Kidney (tissue), 14 donors: ENCODE results near the gene DOCK7. TPM values are rescaled to one million over a fixed set of nuclear protein-coding genes. Genes with fewer than 3 reads are reported as not detected.

Experiments used
- DNase-seq, 5 donors: peaks; one replicate each; pipeline ENCODE4 v3.0.0-alpha.2; 2013 to 2020
- FAIRE-seq: peaks from 2 replicates; lab custom pipeline; 2012; peaks lifted over from hg19 to GRCh38; lab: Jason Lieb, UNC
- H3K27ac ChIP-seq, 2 donors: one replicate each; pipeline ENCODE4 v1.7.0; 2013; ENCODE audit warnings: low read depth in 2 of 2, low read length in 2 of 2, inconsistent platforms in 1 of 2
- H3K27me3 ChIP-seq: one replicate; pipeline ENCODE4 v1.7.1; 2013; ENCODE audit warnings: low read length, inconsistent platforms; ENCODE audit not compliant: control insufficient read depth, insufficient read depth
- H3K36me3 ChIP-seq, 3 donors: one replicate each; pipeline versions ENCODE4 v1.7.0 to v1.7.1; 2013; ENCODE audit warnings: low read length in 3 of 3, control low read depth in 1 of 3, inconsistent platforms in 1 of 3; ENCODE audit not compliant: insufficient read depth in 3 of 3, control insufficient read depth in 2 of 3
- H3K4me1 ChIP-seq, 3 donors: one replicate each; pipeline versions ENCODE4 v1.7.0 to v1.7.1; 2013; ENCODE audit warnings: low read length in 3 of 3, inconsistent platforms in 1 of 3, low read depth in 1 of 3; ENCODE audit not compliant: control insufficient read depth in 2 of 3, insufficient read depth in 2 of 3
- H3K4me3 ChIP-seq, 3 donors: one replicate each; pipeline versions ENCODE4 v1.7.0 to v1.8.1; 2013; ENCODE audit warnings: low read length in 3 of 3, control low read depth in 1 of 3, inconsistent platforms in 1 of 3
- H3K9ac ChIP-seq, 3 donors: one replicate each; pipeline versions ENCODE4 v1.7.0 to v1.7.1; 2013; ENCODE audit warnings: low read length in 3 of 3, control low read depth in 1 of 3, inconsistent platforms in 1 of 3
- H3K9me3 ChIP-seq, 3 donors: one replicate each; pipeline versions ENCODE4 v1.7.0 to v1.7.1; 2013; ENCODE audit warnings: low read length in 3 of 3, control low read depth in 1 of 3, inconsistent platforms in 1 of 3; ENCODE audit not compliant: control insufficient read depth in 2 of 3, insufficient read depth in 1 of 3
- intact Hi-C: fragments of 100-400 bp; cut with DNase I; formaldehyde crosslinking; loops from one replicate; pipeline ENCODE4 v1.11.1; 2022
- polyA plus RNA-seq: library from polyadenylated mRNA; stranded (reverse); fragments of 350-450 nt; fragmentation: Illumina TruSeq; extraction: RNeasy Lipid Tissue Mini Kit (QIAGEN cat#74804); gene quantifications from one replicate; pipeline ENCODE4 v1.2.3, GENCODE V29; 2014; ENCODE audit warnings: low read depth, low replicate concordance; ENCODE audit not compliant: insufficient read depth
- total RNA-seq: library from RNA; stranded (reverse); fragmentation: NEBNext Ultra II Directional; extraction: Animal tissue kit (Norgen Biotek cat#: 25700); gene quantifications from one replicate; pipeline ENCODE4 v1.2.1, GENCODE V29; 2021
- TF ChIP-seq, protein P1 (sequence below): IDR thresholded peaks from 3 replicates; pipeline ENCODE4 v1.5.1; 2012; ENCODE audit warnings: mild to moderate bottlenecking, moderate library complexity, borderline replicate concordance; ENCODE audit not compliant: insufficient read depth; ENCODE audit errors: extremely low read depth
- donor health status: control.
- donor health status: control.
- donor health status: control.
- donor health status: control.
- donor health status: control.
- donor health status: DM: yes; HTN: yes; CAD: no.
- donor health status: Normal renal cell carcinoma (clear cell type).

The DOCK7 gene
- total and polyA plus RNA-seq, 2 donors from 2014 or later: 11.0 to 34.0 TPM

DNA sequence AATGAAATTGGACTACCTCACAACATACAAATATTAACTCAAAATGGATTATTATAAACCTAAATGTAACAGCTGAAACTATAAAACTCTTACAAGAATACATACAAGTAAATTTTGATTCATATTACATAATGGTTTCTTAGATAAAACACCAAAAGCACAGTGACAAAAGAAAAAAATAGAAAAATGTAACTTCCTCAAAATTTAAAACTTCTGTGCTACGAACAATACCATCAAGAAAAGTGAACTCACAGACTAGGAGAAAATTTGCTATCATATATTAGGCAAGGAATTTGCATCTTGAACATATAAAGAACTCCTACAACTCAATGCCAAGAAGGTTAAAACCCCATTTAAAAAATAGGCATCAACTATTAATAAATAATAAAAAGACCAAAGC is 59.7 kb downstream of the DOCK7 start:
- no peaks in the 10 kb centered on the region for H3K9me3 ChIP-seq
- H3K27ac ChIP-seq: no peak overlapping the region
- no peaks in the 10 kb centered on the region for H3K27me3 ChIP-seq
- DNase-seq (no peak), FAIRE-seq (no peak)
- peaks cover 4 to 7% (median 5%) of the 10 kb centered on the region in 3 donors for H3K36me3 ChIP-seq
- no peaks in the 10 kb centered on the region for H3K4me1 ChIP-seq
- no peak overlapping the region for H3K9ac ChIP-seq
- H3K4me3 ChIP-seq: no peak overlapping the region
- intact Hi-C loops: no loop called here
- TF ChIP-seq, protein P1, sequence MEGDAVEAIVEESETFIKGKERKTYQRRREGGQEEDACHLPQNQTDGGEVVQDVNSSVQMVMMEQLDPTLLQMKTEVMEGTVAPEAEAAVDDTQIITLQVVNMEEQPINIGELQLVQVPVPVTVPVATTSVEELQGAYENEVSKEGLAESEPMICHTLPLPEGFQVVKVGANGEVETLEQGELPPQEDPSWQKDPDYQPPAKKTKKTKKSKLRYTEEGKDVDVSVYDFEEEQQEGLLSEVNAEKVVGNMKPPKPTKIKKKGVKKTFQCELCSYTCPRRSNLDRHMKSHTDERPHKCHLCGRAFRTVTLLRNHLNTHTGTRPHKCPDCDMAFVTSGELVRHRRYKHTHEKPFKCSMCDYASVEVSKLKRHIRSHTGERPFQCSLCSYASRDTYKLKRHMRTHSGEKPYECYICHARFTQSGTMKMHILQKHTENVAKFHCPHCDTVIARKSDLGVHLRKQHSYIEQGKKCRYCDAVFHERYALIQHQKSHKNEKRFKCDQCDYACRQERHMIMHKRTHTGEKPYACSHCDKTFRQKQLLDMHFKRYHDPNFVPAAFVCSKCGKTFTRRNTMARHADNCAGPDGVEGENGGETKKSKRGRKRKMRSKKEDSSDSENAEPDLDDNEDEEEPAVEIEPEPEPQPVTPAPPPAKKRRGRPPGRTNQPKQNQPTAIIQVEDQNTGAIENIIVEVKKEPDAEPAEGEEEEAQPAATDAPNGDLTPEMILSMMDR: no peak

DNA sequence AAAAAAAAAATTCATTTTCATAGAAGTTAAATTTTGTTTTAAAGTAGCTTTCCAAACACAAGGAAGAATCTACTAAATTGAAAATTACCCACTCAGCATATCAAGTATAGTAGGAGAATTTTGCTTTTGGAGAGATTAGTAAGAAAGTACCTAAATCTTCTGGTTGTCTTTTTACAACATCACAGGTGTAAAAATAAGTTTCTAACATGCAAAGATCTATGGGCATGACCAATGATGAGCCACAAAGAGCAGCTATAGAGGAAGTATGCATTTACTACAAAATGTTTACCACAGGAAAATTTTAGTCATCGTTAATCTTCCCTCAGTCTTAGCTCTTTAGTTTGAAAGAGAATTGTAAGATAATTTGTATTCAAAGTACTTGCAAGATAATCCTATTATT is 62.8 kb downstream of the DOCK7 start:
- Histone ChIP-seq H3K9ac (no peak overlapping the region), H3K9me3 (no peaks in the 10 kb centered on the region), H3K36me3 (peaks cover 0 to 4% (median 2%) of the 10 kb centered on the region in 3 donors), H3K4me3 (no peak overlapping the region), H3K4me1 (no peaks in the 10 kb centered on the region), H3K27me3 (no peaks in the 10 kb centered on the region), H3K27ac (no peak overlapping the region)
- DNase-seq: no peak
- intact Hi-C loops: no loop called here
- TF ChIP-seq, protein P1: no peak
- FAIRE-seq: no peak

DNA sequence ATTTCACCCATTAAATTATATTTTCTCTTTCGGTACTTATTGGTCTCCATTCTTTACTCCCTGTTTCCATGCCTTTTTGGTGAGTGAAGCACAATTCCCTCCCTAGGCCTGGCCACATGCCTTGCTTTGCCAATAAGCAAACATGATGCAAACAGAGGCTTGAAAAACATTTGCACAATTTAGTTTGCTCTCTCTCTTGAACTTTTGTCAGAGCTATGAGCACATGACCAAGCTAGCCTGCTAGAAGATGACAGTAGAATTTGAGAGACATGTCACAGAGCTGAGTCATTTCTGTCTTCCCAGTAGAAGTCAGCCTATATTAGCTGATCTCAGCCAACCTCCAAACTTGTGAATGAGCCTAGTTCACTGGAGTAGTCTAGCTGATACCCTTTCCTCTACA is 66.3 kb downstream of the DOCK7 start:
- peak in 1 of 5 donors; percentile 47 for DNase-seq
- intact Hi-C loops: no loop called here
- H3K4me1 ChIP-seq: no peaks in the 10 kb centered on the region
- H3K36me3 ChIP-seq: peaks cover 0 to 2% (median 2%) of the 10 kb centered on the region in 3 donors
- no peak overlapping the region for H3K9ac ChIP-seq
- H3K27me3 ChIP-seq: no peaks in the 10 kb centered on the region
- H3K27ac ChIP-seq: no peak overlapping the region
- no peak overlapping the region for H3K4me3 ChIP-seq
- no peak for FAIRE-seq
- H3K9me3 ChIP-seq: no peaks in the 10 kb centered on the region
- TF ChIP-seq, protein P1: no peak

DNA sequence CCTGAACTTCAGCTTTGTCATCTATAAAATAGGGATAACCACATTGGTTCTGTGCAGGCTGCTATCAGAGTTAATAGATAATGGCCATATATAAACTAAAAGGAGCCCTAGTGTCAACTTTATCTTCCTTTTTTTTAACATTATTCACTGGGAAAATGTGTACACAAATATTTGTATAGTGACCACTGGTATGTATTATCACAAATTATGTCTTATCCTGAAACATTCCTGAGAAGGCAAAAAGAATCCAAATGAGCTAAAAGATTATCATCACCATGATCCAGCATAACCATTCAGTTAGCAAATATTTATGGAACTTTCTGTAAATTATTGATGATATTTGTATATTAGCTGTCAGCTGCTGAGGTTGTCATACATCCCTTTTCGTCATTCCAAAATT is 74.3 kb downstream of the DOCK7 start:
- H3K36me3 ChIP-seq: no peaks in the 10 kb centered on the region
- H3K9me3 ChIP-seq: no peaks in the 10 kb centered on the region
- H3K4me3 ChIP-seq: no peak overlapping the region
- no peak for FAIRE-seq
- intact Hi-C loops: no loop called here
- TF ChIP-seq, protein P1: no peak
- no peaks in the 10 kb centered on the region for H3K4me1 ChIP-seq
- H3K27ac ChIP-seq: no peak overlapping the region
- no peak overlapping the region for H3K9ac ChIP-seq
- H3K27me3 ChIP-seq: no peaks in the 10 kb centered on the region
- no peak for DNase-seq
